Mesothelial cell of epicardium (in vitro differentiated cells): ENCODE measurements around the gene PRDM10. TPM values are rescaled to one million over a fixed set of nuclear protein-coding genes. Genes with fewer than 3 reads are reported as not detected.
"Not testable (repeated sequence)": the region's sequence is repeated elsewhere in the genome, so short reads cannot be mapped to it uniquely, and the experiment has no call there.

Source experiments
- DNase-seq, 2 experiments: peaks; one replicate each; pipeline ENCODE4 v3.0.0; 2021; ENCODE audit warnings: low spot score in 2 of 2; ENCODE audit not compliant: unreplicated experiment in 2 of 2
- H3K27ac Mint-ChIP-seq: 2 replicates; pipeline ENCODE4 v1.8.0; 2021; ENCODE audit warnings: mixed read lengths
- H3K27me3 Mint-ChIP-seq: 2 replicates; pipeline ENCODE4 v1.8.0; 2021; ENCODE audit warnings: low read depth, mixed read lengths
- H3K36me3 Mint-ChIP-seq: 2 replicates; pipeline ENCODE4 v1.8.0; 2021; ENCODE audit warnings: mixed read lengths
- H3K4me1 Mint-ChIP-seq: 2 replicates; pipeline ENCODE4 v1.8.0; 2021; ENCODE audit warnings: mixed read lengths
- H3K4me3 Mint-ChIP-seq: 2 replicates; pipeline ENCODE4 v1.8.0; 2021; ENCODE audit warnings: mild to moderate bottlenecking, moderate library complexity, mixed read lengths
- H3K9me3 Mint-ChIP-seq: 2 replicates; pipeline ENCODE4 v1.8.0; 2021; ENCODE audit warnings: mixed read lengths
- total RNA-seq: library from RNA; stranded (reverse); gene quantifications from 3 replicates; pipeline ENCODE4 v1.2.1, GENCODE V29; 2021
- TF ChIP-seq, protein P1 (sequence below): fragments of 200-600 bp; sonication (generic); IDR thresholded peaks from one replicate; pipeline ENCODE4 v1.5.0; 2021; ENCODE audit warnings: antibody characterized with exemption; ENCODE audit not compliant: unreplicated experiment

PRDM10 gene
- total RNA-seq, 1 donor from 2014 or later, result 17.8 TPM

DNA sequence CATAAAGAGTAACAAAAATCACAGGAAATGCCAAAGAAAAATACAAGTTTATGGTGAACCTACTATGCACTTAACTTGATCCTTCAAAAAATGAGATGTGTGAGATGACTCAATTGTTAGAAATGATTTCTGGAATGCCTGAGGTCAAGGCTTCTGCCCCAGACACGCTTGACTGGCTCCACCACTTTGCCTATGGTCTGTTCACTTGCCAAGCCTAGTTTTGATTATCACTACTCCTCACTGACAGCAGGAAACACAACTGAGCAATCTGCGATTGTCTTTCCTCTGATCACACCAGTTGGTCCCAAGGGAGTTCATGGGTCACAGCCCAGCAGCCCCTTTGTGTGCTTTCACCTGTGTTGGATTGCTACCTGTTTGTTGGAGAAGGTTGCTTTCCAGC, 20.6 kb upstream of the PRDM10 start:
- TF ChIP-seq, protein P1, sequence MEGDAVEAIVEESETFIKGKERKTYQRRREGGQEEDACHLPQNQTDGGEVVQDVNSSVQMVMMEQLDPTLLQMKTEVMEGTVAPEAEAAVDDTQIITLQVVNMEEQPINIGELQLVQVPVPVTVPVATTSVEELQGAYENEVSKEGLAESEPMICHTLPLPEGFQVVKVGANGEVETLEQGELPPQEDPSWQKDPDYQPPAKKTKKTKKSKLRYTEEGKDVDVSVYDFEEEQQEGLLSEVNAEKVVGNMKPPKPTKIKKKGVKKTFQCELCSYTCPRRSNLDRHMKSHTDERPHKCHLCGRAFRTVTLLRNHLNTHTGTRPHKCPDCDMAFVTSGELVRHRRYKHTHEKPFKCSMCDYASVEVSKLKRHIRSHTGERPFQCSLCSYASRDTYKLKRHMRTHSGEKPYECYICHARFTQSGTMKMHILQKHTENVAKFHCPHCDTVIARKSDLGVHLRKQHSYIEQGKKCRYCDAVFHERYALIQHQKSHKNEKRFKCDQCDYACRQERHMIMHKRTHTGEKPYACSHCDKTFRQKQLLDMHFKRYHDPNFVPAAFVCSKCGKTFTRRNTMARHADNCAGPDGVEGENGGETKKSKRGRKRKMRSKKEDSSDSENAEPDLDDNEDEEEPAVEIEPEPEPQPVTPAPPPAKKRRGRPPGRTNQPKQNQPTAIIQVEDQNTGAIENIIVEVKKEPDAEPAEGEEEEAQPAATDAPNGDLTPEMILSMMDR, result no peak
- DNase-seq, result no peak
- Mint-ChIP-seq H3K27me3 (no peaks in the 10 kb centered on the region), H3K4me3 (no peak overlapping the region), H3K36me3 (no peaks in the 10 kb centered on the region), H3K9me3 (no peaks in the 10 kb centered on the region), H3K27ac (no peak overlapping the region), H3K4me1 (peaks cover 7% of the 10 kb centered on the region)

DNA sequence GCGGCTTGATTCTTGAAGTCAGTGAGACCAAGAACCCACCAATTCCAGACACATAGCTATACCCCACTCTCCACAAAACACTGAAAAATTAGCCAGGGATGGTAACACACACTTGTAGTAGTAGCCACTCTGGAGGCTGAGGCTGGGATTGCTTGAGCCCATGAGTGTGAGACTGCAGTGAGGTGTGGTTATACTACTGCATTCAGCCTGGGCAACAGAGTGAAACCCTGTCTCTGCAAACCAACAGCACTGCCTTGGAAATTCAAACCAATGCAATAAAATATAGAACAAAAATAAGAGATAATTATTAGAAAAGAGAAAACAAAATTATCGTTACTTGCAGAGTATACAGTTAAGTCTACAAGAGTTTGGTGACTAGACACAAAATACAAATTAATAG, 20.2 kb upstream of the PRDM10 start:
- Mint-ChIP-seq H3K27ac (no peak overlapping the region), H3K4me1 (peaks cover 7% of the 10 kb centered on the region), H3K4me3 (no peak overlapping the region), H3K9me3 (no peaks in the 10 kb centered on the region), H3K36me3 (no peaks in the 10 kb centered on the region), H3K27me3 (no peaks in the 10 kb centered on the region)
- no peak for DNase-seq
- TF ChIP-seq, protein P1, result no peak

DNA sequence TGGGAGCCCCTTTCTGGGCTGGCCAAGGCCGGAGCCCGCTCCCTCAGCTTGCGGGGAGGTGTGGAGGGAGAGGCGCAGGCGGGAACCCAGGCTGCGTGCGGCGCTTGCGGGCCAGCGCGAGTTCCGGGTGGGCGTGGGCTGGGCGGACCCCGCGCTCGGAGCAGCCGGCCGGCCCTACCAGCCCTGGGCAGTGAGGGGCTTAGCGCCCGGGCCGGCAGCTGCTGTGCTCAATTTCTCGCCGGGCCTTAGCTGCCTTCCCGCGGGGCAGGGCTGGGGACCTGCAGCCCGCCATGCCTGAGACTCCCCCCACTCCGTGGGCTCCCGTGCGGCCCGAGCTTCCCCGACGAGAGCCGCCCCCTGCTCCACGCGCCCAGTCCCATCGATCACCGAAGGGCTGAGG, 19.0 kb upstream of the PRDM10 start:
- not testable (repeated sequence) for H3K27ac Mint-ChIP-seq, H3K36me3 Mint-ChIP-seq, DNase-seq, H3K4me3 Mint-ChIP-seq, H3K9me3 Mint-ChIP-seq, H3K4me1 Mint-ChIP-seq, H3K27me3 Mint-ChIP-seq

DNA sequence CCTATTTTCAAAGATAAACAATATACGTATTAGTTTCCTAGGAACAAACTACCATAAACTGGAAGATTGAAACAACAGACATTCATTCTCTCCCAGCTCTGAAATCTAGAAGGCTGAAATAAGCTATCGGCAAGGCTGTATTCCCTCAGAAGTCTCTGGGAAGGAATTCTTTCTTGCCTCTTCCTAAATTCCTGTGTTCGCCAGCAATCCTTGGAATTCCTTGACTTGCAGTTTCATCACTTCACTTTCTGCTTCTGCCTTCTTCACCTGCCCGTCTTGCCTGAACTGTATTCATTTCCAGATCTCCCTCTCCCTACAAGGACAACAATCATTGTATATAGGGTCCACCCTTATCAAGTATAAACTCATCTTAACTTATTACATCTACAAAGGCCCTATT, 17.7 kb upstream of the PRDM10 start:
- peaks cover 6% of the 10 kb centered on the region for H3K9me3 Mint-ChIP-seq
- TF ChIP-seq, protein P1, result no peak
- no peak for DNase-seq
- H3K36me3 Mint-ChIP-seq, result peaks cover 2% of the 10 kb centered on the region
- H3K4me1 Mint-ChIP-seq, result peaks cover 7% of the 10 kb centered on the region
- no peaks in the 10 kb centered on the region for H3K27me3 Mint-ChIP-seq
- no peak overlapping the region for H3K27ac Mint-ChIP-seq
- H3K4me3 Mint-ChIP-seq, result no peak overlapping the region

DNA sequence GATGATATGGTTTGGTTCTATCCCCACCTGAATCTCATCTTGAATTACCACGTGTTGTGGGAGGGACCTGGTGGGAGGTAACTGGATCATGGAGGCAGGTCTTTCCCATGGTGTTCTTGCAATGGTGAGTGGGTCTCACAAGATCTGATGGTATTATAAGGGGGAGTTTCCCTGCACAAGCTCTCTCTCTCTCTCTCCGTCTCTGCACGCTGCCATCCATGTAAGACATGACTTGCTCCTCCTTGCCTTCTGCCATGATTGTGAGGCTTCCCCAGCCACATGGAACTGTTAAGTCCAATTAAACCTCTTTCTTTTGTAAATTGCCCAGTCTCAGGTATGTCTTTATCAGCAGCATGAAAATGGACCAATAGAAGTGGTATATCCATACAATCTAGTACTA, 13.2 kb upstream of the PRDM10 start:
- H3K27me3 Mint-ChIP-seq, H3K4me3 Mint-ChIP-seq, H3K36me3 Mint-ChIP-seq, H3K27ac Mint-ChIP-seq, H3K9me3 Mint-ChIP-seq, DNase-seq: not testable (repeated sequence)
- H3K4me1 Mint-ChIP-seq, result peaks cover 12% of the 10 kb centered on the region

DNA sequence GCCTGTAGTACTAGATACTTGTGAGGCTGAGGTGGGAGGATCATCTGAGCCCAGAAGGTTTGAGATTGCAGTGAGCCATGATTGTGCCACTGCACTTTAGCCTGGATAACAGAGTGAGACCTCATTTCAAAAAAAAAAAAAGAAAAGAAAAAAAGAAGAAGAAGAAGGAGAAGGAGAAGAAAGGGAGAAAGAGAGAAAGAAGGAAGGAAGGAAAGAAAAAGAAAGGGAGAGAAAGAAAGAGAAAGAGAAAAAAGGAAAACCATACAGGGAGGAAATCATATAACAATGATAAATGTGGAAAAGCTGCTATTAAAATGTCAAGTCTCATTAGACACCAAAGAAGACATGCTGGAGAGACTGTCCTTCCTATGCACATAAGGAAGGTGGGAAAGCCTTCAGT, 5.7 kb upstream of the PRDM10 start:
- no peak overlapping the region for H3K4me3 Mint-ChIP-seq
- H3K36me3 Mint-ChIP-seq, result no peaks in the 10 kb centered on the region
- H3K9me3 Mint-ChIP-seq, result no peaks in the 10 kb centered on the region

DNA sequence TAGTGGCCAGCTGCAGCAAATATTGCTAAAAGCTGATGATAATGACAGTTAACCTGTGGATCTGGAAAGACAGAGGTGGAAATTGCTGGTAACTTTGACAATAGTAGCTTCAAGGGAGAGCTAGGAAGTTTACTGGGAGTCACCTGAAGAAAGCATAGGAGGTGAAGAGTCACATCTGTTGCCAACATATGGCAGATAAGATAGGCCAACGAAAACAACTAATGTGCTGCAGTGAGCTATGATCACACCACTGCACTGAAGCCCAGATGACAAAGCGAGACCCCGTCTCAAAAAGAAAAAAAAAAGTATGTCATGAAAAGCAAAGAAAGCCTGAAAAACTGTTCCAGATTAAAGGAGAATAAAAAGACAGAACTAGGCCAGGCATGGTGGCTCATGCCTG, 4.3 kb upstream of the PRDM10 start:
- H3K27me3 Mint-ChIP-seq, result no peaks in the 10 kb centered on the region
- H3K9me3 Mint-ChIP-seq, result no peaks in the 10 kb centered on the region
- H3K4me1 Mint-ChIP-seq, result peaks cover 5% of the 10 kb centered on the region
- TF ChIP-seq, protein P1, result no peak
- no peak overlapping the region for H3K4me3 Mint-ChIP-seq
- no peak overlapping the region for H3K27ac Mint-ChIP-seq
- no peaks in the 10 kb centered on the region for H3K36me3 Mint-ChIP-seq
- DNase-seq, result no peak

More for the DNA sequence above, 5.7 kb upstream of the PRDM10 start:
- TF ChIP-seq, protein P1, result no peak
- H3K4me1 Mint-ChIP-seq, result peaks cover 5% of the 10 kb centered on the region
- H3K27me3 Mint-ChIP-seq, result no peaks in the 10 kb centered on the region
- DNase-seq, result no peak
- no peak overlapping the region for H3K27ac Mint-ChIP-seq
